Mammary epithelial cell (primary cell): ENCODE results near the gene FMN1.

Experiments
- EZH2 ChIP-seq: IDR thresholded peaks from 2 replicates; pipeline ENCODE4 v1.6.1; 2012; ENCODE audit warnings: low read length, inconsistent platforms, borderline replicate concordance
- TF ChIP-seq, protein P1 (sequence below), 2 donors: IDR thresholded peaks in 1 of 2; conservative IDR thresholded peaks in 1 of 2; 2 replicates each; pipeline ENCODE4 v1.5.1; 2011 to 2012; ENCODE audit warnings: inconsistent platforms in 2 of 2, low read length in 2 of 2, mild to moderate bottlenecking in 2 of 2, control low read depth in 1 of 2, low read depth in 1 of 2; ENCODE audit not compliant: insufficient read depth in 1 of 2; ENCODE audit errors: extremely low read depth in 1 of 2

DNA sequence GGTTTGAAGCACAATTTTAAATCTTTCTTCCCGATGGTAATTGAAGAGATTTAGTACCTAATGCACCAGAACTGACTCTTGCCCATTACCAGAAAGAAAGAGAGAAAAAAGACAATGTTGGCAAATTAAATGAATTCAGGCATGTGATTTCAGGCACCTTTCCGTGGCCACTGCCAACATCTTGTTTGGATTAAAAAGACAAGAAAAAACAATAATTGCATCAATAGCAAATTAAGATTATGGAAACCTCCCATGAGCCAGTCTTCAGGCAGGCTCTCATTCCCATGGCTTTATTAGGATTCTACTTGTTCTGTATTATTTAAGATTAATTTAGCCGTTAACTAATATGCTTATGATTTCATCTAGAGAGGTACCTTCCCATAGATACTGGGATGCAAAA lies 283.7 kb downstream of the FMN1 start:
- TF ChIP-seq, protein P1, sequence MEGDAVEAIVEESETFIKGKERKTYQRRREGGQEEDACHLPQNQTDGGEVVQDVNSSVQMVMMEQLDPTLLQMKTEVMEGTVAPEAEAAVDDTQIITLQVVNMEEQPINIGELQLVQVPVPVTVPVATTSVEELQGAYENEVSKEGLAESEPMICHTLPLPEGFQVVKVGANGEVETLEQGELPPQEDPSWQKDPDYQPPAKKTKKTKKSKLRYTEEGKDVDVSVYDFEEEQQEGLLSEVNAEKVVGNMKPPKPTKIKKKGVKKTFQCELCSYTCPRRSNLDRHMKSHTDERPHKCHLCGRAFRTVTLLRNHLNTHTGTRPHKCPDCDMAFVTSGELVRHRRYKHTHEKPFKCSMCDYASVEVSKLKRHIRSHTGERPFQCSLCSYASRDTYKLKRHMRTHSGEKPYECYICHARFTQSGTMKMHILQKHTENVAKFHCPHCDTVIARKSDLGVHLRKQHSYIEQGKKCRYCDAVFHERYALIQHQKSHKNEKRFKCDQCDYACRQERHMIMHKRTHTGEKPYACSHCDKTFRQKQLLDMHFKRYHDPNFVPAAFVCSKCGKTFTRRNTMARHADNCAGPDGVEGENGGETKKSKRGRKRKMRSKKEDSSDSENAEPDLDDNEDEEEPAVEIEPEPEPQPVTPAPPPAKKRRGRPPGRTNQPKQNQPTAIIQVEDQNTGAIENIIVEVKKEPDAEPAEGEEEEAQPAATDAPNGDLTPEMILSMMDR (conservative IDR thresholded peaks at IDR 0.05 in 1 of 2, IDR thresholded peaks at IDR 0.05 in 1 of 2; ENCODE audit: extremely low read depth in 1 of 2, insufficient read depth in 1 of 2, low read depth in 1 of 2, low read length in 2 of 2): no peak
- TF ChIP-seq EZH2: no peak
